GM23338 (cell line): ENCODE results near the gene SORBS1. TPM values are rescaled to one million over a fixed set of nuclear protein-coding genes. Genes with fewer than 3 reads are reported as not detected.

ENCODE experiments used
- ATAC-seq: fragments of 200-7000 bp; cut with Tn5 transposase; 3 replicates; pipeline ENCODE4 v1.9.1; 2020
- DNase-seq: peaks from one replicate; pipeline ENCODE4 v3.0.0-alpha.2; 2015; ENCODE audit warnings: low spot score
- H2AFZ ChIP-seq: fragments of 200-600 bp; sonication (generic); 2 replicates; pipeline ENCODE4 v1.8.0; 2016; ENCODE audit warnings: antibody characterized with exemption, mild to moderate bottlenecking, moderate library complexity
- H3F3A ChIP-seq: fragments of 200-600 bp; sonication (generic); replicated peaks from 2 replicates; pipeline ENCODE4 v1.8.0; 2017; ENCODE audit warnings: antibody characterized with exemption, mixed run types, low read depth
- H3K27ac ChIP-seq: fragments of 200-600 bp; sonication (generic); 2 replicates; pipeline ENCODE4 v1.6.1; 2016; ENCODE audit warnings: low read depth
- H3K27me3 ChIP-seq: fragments of 200-600 bp; sonication (generic); 2 replicates; pipeline ENCODE4 v1.8.0; 2016; ENCODE audit warnings: mild to moderate bottlenecking, mixed run types, moderate library complexity; ENCODE audit not compliant: insufficient read depth
- H3K36me3 ChIP-seq: fragments of 200-600 bp; sonication (generic); 2 replicates; pipeline ENCODE4 v1.8.0; 2016; ENCODE audit warnings: mild to moderate bottlenecking; ENCODE audit not compliant: insufficient read depth
- H3K4me1 ChIP-seq: fragments of 200-600 bp; sonication (generic); 2 replicates; pipeline ENCODE4 v1.8.0; 2016; ENCODE audit warnings: mild to moderate bottlenecking, moderate library complexity; ENCODE audit not compliant: insufficient read depth
- H3K4me2 ChIP-seq: fragments of 200-600 bp; sonication (generic); 2 replicates; pipeline ENCODE4 v1.7.1; 2017; ENCODE audit warnings: mixed run types
- H3K4me3 ChIP-seq: fragments of 200-600 bp; sonication (generic); 2 replicates; pipeline ENCODE4 v1.6.1; 2016; ENCODE audit warnings: mixed run types
- H3K79me2 ChIP-seq: fragments of 200-600 bp; sonication (generic); replicated peaks from 2 replicates; pipeline ENCODE4 v1.8.0; 2017; ENCODE audit warnings: mild to moderate bottlenecking; ENCODE audit not compliant: insufficient read depth
- H3K9me2 ChIP-seq: fragments of 200-600 bp; sonication (generic); 2 replicates; pipeline ENCODE4 v1.8.0; 2017; ENCODE audit not compliant: insufficient read depth
- H4K20me1 ChIP-seq: fragments of 200-600 bp; sonication (generic); replicated peaks from 2 replicates; pipeline ENCODE4 v1.8.0; 2017; ENCODE audit warnings: mild to moderate bottlenecking; ENCODE audit not compliant: insufficient read depth
- H3K27ac Mint-ChIP-seq: 2 replicates; pipeline ENCODE4 v1.8.0; 2020; ENCODE audit warnings: inconsistent platforms, mild to moderate bottlenecking, moderate library complexity, mixed read lengths
- H3K27me3 Mint-ChIP-seq: 3 replicates; pipeline ENCODE4 v1.8.0; 2022; ENCODE audit warnings: low read depth, mild to moderate bottlenecking, moderate library complexity, mixed read lengths, inconsistent platforms; ENCODE audit not compliant: insufficient read depth, poor library complexity
- H3K36me3 Mint-ChIP-seq: 3 replicates; pipeline ENCODE4 v1.8.0; 2021; ENCODE audit warnings: low read depth, mild to moderate bottlenecking, inconsistent platforms, moderate library complexity, mixed read lengths
- H3K4me1 Mint-ChIP-seq: 3 replicates; pipeline ENCODE4 v1.8.0; 2020; ENCODE audit warnings: mild to moderate bottlenecking, inconsistent platforms, mixed read lengths
- H3K4me3 Mint-ChIP-seq: 3 replicates; pipeline ENCODE4 v1.8.0; 2021; ENCODE audit warnings: moderate library complexity, mild to moderate bottlenecking, inconsistent platforms, mixed read lengths
- H3K9me3 Mint-ChIP-seq: 3 replicates; pipeline ENCODE4 v1.8.0; 2020; ENCODE audit warnings: moderate library complexity, mild to moderate bottlenecking, inconsistent platforms, mixed read lengths
- EZH2 ChIP-seq: fragments of 200-600 bp; sonication (generic); IDR thresholded peaks from one replicate; pipeline ENCODE4 v1.8.0; 2017; ENCODE audit warnings: antibody characterized with exemption, mild to moderate bottlenecking, low read depth; ENCODE audit not compliant: unreplicated experiment
- EZH2phosphoT487 ChIP-seq: fragments of 200-600 bp; sonication (generic); IDR thresholded peaks from one replicate; pipeline ENCODE4 v1.8.1; 2018; ENCODE audit warnings: antibody characterized with exemption; ENCODE audit not compliant: unreplicated experiment
- NANOG ChIP-seq: IDR thresholded peaks from 2 replicates; pipeline ENCODE4 v1.6.1; 2016; ENCODE audit warnings: antibody characterized with exemption, borderline replicate concordance
- STAT1 ChIP-seq: IDR thresholded peaks from one replicate; pipeline ENCODE4 v1.6.1; 2016; ENCODE audit warnings: antibody characterized with exemption; ENCODE audit not compliant: unreplicated experiment
- ZNF331 ChIP-seq: fragments of 250-450 bp; sonication (Bioruptor Pico); IDR thresholded peaks from 2 replicates; pipeline ENCODE4 v1.5.0; 2020; ENCODE audit warnings: low read depth, mild to moderate bottlenecking, moderate library complexity
- polyA plus RNA-seq: library from polyadenylated mRNA; unstranded; fragments of >200 nt; fragmentation: Nextera tagmentation; extraction: Ambion mirVana; gene quantifications from 2 replicates; pipeline ENCODE4 v1.2.1, GENCODE V29; 2016
- total RNA-seq: library from RNA; depleted of rRNA; stranded (reverse); fragments of >200 nt; shearing (Covaris generic); gene quantifications from 2 replicates; pipeline ENCODE4 v1.2.3, GENCODE V29; 2014
- TF ChIP-seq, protein P1 (sequence below): IDR thresholded peaks from one replicate; pipeline ENCODE4 v1.6.1; 2018; ENCODE audit warnings: antibody characterized with exemption; ENCODE audit not compliant: unreplicated experiment
- TF ChIP-seq, protein P2 (sequence below): fragments of 250-450 bp; sonication (Bioruptor Pico); IDR thresholded peaks from 2 replicates; pipeline ENCODE4 v1.5.0; 2020; ENCODE audit warnings: mild to moderate bottlenecking, moderate library complexity

SORBS1 gene
- total and polyA plus RNA-seq, 2 experiments from 2014 or later: 47.7 to 51.5 TPM

DNA sequence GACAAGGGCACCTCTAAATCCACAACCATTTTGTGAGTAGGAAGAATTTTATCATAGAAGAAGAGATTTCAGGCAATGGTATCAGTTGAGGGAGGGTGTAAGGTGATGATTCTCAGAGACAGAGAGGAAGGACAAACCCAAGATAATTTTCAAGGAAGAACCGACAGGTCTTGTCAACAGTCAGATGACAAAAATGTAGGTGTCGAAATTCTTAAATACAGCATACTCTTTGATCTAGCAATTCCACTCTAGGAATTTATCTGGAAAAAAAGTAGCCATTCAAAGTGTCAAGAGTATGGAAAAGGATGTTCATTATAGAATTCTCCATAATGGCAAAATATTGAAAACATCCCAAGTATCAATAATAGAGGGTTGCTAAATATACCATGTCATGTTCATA, 256.2 kb downstream of the SORBS1 start:
- no peaks in the 10 kb centered on the region for H3K36me3 ChIP-seq
- DNase-seq (no peak), ATAC-seq (no peak)
- no peak overlapping the region for H2AFZ ChIP-seq
- Mint-ChIP-seq H3K4me1 (no peaks in the 10 kb centered on the region; the same call in 2 of the 3 replicates), H3K27ac (no peak overlapping the region), H3K4me3 (no peak overlapping the region), H3K9me3 (no peaks in the 10 kb centered on the region), H3K27me3 (peaks cover 2% of the 10 kb centered on the region), H3K36me3 (no peaks in the 10 kb centered on the region)
- 0 out of 2 replicates have a peak, but pooled peaks cover 7% of the 10 kb centered on the region for H3K27me3 ChIP-seq
- peaks cover 3% of the 10 kb centered on the region for H3K4me1 ChIP-seq
- no peak overlapping the region for H3K27ac ChIP-seq
- H3K9me2 ChIP-seq: peaks cover 2% of the 10 kb centered on the region; the same call in 1 of the 2 replicates
- H4K20me1 ChIP-seq: no peaks in the 10 kb centered on the region
- no peaks in the 10 kb centered on the region for H3K79me2 ChIP-seq
- TF ChIP-seq STAT1: no peak
- TF ChIP-seq, protein P1, sequence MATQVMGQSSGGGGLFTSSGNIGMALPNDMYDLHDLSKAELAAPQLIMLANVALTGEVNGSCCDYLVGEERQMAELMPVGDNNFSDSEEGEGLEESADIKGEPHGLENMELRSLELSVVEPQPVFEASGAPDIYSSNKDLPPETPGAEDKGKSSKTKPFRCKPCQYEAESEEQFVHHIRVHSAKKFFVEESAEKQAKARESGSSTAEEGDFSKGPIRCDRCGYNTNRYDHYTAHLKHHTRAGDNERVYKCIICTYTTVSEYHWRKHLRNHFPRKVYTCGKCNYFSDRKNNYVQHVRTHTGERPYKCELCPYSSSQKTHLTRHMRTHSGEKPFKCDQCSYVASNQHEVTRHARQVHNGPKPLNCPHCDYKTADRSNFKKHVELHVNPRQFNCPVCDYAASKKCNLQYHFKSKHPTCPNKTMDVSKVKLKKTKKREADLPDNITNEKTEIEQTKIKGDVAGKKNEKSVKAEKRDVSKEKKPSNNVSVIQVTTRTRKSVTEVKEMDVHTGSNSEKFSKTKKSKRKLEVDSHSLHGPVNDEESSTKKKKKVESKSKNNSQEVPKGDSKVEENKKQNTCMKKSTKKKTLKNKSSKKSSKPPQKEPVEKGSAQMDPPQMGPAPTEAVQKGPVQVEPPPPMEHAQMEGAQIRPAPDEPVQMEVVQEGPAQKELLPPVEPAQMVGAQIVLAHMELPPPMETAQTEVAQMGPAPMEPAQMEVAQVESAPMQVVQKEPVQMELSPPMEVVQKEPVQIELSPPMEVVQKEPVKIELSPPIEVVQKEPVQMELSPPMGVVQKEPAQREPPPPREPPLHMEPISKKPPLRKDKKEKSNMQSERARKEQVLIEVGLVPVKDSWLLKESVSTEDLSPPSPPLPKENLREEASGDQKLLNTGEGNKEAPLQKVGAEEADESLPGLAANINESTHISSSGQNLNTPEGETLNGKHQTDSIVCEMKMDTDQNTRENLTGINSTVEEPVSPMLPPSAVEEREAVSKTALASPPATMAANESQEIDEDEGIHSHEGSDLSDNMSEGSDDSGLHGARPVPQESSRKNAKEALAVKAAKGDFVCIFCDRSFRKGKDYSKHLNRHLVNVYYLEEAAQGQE: no peak
- H3K4me3 ChIP-seq: no peak overlapping the region
- H3F3A ChIP-seq: peaks cover 9% of the 10 kb centered on the region
- H3K4me2 ChIP-seq: 0 out of 2 replicates have a peak overlapping the region, but pooled peaks have one; percentile 18

DNA sequence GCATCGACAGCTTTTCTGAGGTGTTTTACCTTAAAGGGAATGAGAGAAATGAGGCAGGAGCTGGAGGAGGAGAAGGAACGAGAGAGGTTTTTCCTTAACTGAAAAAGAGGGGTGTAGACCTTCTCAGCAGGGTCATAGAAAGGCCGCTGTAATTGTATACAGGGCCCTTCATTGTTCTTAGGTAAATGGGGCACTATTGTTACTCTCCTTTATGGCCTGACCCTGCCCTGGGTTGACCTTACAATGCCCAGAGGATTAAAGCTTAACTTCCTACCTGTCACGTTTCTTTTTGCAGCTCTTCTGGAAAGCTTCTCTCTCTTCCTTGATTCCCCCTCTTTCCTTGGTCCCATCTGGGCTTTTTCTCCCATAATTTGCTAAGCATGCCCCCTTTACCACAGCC, 256.7 kb downstream of the SORBS1 start:
- no peaks in the 10 kb centered on the region for H3K36me3 Mint-ChIP-seq
- H3K4me3 Mint-ChIP-seq: no peak overlapping the region
- no peak overlapping the region for H3K27ac Mint-ChIP-seq
- DNase-seq (peak; percentile 44), ATAC-seq (peak; percentile 97)
- H3K4me2 ChIP-seq: 0 out of 2 replicates have a peak overlapping the region, but pooled peaks have one; percentile 18
- no peak overlapping the region for H3K4me3 ChIP-seq
- H3K4me1 Mint-ChIP-seq: no peaks in the 10 kb centered on the region; the same call in 2 of the 3 replicates
- peaks cover 9% of the 10 kb centered on the region for H3F3A ChIP-seq
- H3K9me3 Mint-ChIP-seq: no peaks in the 10 kb centered on the region
- H3K27me3 Mint-ChIP-seq: peaks cover 2% of the 10 kb centered on the region
- no peaks in the 10 kb centered on the region for H3K79me2 ChIP-seq
- no peaks in the 10 kb centered on the region for H4K20me1 ChIP-seq
- no peaks in the 10 kb centered on the region for H3K36me3 ChIP-seq
- H3K4me1 ChIP-seq: peaks cover 3% of the 10 kb centered on the region; the same call in 1 of the 2 replicates
- no peak overlapping the region for H3K27ac ChIP-seq
- H2AFZ ChIP-seq: no peak overlapping the region
- 0 out of 2 replicates have a peak, but pooled peaks cover 7% of the 10 kb centered on the region for H3K27me3 ChIP-seq
- no peaks in the 10 kb centered on the region for H3K9me2 ChIP-seq
- TF ChIP-seq EZH2phosphoT487 (no peak), EZH2 (no peak), ZNF331 (CRISPR knock-in tag) (no peak), NANOG (no peak)
- TF ChIP-seq, protein P1: no peak
- TF ChIP-seq, protein P2, sequence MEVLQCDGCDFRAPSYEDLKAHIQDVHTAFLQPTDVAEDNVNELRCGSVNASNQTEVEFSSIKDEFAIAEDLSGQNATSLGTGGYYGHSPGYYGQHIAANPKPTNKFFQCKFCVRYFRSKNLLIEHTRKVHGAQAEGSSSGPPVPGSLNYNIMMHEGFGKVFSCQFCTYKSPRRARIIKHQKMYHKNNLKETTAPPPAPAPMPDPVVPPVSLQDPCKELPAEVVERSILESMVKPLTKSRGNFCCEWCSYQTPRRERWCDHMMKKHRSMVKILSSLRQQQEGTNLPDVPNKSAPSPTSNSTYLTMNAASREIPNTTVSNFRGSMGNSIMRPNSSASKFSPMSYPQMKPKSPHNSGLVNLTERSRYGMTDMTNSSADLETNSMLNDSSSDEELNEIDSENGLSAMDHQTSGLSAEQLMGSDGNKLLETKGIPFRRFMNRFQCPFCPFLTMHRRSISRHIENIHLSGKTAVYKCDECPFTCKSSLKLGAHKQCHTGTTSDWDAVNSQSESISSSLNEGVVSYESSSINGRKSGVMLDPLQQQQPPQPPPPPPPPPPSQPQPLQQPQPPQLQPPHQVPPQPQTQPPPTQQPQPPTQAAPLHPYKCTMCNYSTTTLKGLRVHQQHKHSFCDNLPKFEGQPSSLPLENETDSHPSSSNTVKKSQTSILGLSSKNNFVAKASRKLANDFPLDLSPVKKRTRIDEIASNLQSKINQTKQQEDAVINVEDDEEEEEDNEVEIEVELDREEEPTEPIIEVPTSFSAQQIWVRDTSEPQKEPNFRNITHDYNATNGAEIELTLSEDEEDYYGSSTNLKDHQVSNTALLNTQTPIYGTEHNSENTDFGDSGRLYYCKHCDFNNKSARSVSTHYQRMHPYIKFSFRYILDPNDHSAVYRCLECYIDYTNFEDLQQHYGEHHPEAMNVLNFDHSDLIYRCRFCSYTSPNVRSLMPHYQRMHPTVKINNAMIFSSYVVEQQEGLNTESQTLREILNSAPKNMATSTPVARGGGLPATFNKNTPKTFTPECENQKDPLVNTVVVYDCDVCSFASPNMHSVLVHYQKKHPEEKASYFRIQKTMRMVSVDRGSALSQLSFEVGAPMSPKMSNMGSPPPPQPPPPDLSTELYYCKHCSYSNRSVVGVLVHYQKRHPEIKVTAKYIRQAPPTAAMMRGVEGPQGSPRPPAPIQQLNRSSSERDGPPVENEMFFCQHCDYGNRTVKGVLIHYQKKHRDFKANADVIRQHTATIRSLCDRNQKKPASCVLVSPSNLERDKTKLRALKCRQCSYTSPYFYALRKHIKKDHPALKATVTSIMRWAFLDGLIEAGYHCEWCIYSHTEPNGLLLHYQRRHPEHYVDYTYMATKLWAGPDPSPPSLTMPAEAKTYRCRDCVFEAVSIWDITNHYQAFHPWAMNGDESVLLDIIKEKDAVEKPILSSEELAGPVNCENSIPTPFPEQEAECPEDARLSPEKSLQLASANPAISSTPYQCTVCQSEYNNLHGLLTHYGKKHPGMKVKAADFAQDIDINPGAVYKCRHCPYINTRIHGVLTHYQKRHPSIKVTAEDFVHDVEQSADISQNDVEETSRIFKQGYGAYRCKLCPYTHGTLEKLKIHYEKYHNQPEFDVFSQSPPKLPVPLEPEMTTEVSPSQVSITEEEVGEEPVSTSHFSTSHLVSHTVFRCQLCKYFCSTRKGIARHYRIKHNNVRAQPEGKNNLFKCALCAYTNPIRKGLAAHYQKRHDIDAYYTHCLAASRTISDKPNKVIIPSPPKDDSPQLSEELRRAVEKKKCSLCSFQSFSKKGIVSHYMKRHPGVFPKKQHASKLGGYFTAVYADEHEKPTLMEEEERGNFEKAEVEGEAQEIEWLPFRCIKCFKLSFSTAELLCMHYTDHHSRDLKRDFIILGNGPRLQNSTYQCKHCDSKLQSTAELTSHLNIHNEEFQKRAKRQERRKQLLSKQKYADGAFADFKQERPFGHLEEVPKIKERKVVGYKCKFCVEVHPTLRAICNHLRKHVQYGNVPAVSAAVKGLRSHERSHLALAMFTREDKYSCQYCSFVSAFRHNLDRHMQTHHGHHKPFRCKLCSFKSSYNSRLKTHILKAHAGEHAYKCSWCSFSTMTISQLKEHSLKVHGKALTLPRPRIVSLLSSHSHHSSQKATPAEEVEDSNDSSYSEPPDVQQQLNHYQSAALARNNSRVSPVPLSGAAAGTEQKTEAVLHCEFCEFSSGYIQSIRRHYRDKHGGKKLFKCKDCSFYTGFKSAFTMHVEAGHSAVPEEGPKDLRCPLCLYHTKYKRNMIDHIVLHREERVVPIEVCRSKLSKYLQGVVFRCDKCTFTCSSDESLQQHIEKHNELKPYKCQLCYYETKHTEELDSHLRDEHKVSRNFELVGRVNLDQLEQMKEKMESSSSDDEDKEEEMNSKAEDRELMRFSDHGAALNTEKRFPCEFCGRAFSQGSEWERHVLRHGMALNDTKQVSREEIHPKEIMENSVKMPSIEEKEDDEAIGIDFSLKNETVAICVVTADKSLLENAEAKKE (CRISPR knock-in tag): no peak
